CD4-positive, CD25-positive, alpha-beta regulatory T cell (primary cell): ENCODE results near the gene ASIC4. TPM values are rescaled to one million over a fixed set of nuclear protein-coding genes. Genes with fewer than 3 reads are reported as not detected.

Experiments
- ATAC-seq, 2 donors: fragments of 150-1000 bp; cut with Tn5 transposase; one replicate each; pipeline ENCODE4 v1.10.0; 2021; ENCODE audit warnings: low read depth in 2 of 2, moderate number of reproducible peaks in 2 of 2, moderate library complexity in 1 of 2
- DNase-seq, 3 donors: peaks; one replicate each; pipeline versions ENCODE4 v3.0.0 to v3.0.0-alpha.2; 2012 to 2022; ENCODE audit warnings: mixed read lengths in 1 of 3
- H3K27ac ChIP-seq: one replicate; pipeline ENCODE4 v1.7.0; 2013; ENCODE audit warnings: mild to moderate bottlenecking, low read length; ENCODE audit not compliant: insufficient read depth, poor library complexity, severe bottlenecking
- H3K27me3 ChIP-seq: one replicate; pipeline ENCODE4 v1.7.0; 2013; ENCODE audit warnings: low read length; ENCODE audit not compliant: control insufficient read depth, insufficient read depth
- H3K36me3 ChIP-seq: one replicate; pipeline ENCODE4 v1.7.0; 2013; ENCODE audit warnings: mild to moderate bottlenecking, low read length, moderate library complexity; ENCODE audit not compliant: control insufficient read depth, insufficient read depth
- H3K4me1 ChIP-seq: 2 replicates; pipeline ENCODE4 v1.7.0; 2013; ENCODE audit warnings: mild to moderate bottlenecking, low read length; ENCODE audit not compliant: insufficient read depth, control insufficient read depth, poor library complexity, severe bottlenecking
- H3K4me3 ChIP-seq: one replicate; pipeline ENCODE4 v1.7.0; 2013; ENCODE audit warnings: low read depth, mild to moderate bottlenecking, low read length, moderate library complexity
- H3K9me3 ChIP-seq, 2 experiments: 1 replicate in 1 of 2; 2 replicates in 1 of 2; pipeline ENCODE4 v1.7.0; 2013; ENCODE audit warnings: low read length in 2 of 2, mild to moderate bottlenecking in 1 of 2, moderate library complexity in 1 of 2; ENCODE audit not compliant: control insufficient read depth in 2 of 2
- H3K27ac Mint-ChIP-seq, 3 donors: one replicate each; pipeline ENCODE4 v1.8.0; 2020 to 2022; ENCODE audit warnings: mild to moderate bottlenecking in 3 of 3, mixed read lengths in 3 of 3, moderate library complexity in 2 of 3
- H3K27me3 Mint-ChIP-seq: one replicate; pipeline ENCODE4 v1.8.0; 2022; ENCODE audit warnings: mild to moderate bottlenecking, mixed read lengths
- H3K36me3 Mint-ChIP-seq: one replicate; pipeline ENCODE4 v1.8.0; 2020; ENCODE audit warnings: mixed read lengths
- H3K4me1 Mint-ChIP-seq, 4 donors: one replicate each; pipeline ENCODE4 v1.8.0; 2020 to 2022; ENCODE audit warnings: mixed read lengths in 4 of 4, mild to moderate bottlenecking in 1 of 4
- H3K4me3 Mint-ChIP-seq, 4 donors: one replicate each; pipeline ENCODE4 v1.8.0; 2020 to 2022; ENCODE audit warnings: mild to moderate bottlenecking in 4 of 4, mixed read lengths in 4 of 4, moderate library complexity in 3 of 4
- H3K9me3 Mint-ChIP-seq, 7 donors: one replicate each; pipeline ENCODE4 v1.8.0; 2020 to 2022; ENCODE audit warnings: mixed read lengths in 7 of 7, mild to moderate bottlenecking in 3 of 7, moderate library complexity in 2 of 7
- polyA plus RNA-seq, 4 donors: library from polyadenylated mRNA; unstranded; fragments of 300-500 nt; fragmentation: Illumina TruSeq; gene quantifications; one replicate each; pipeline ENCODE4 v1.2.3, GENCODE V29; 2021
- total RNA-seq: library from RNA; stranded (reverse); gene quantifications from one replicate; pipeline ENCODE4 v1.2.3, GENCODE V29; 2022

Gene ASIC4
- total and polyA plus RNA-seq, 5 donors from 2014 or later: 0.12 TPM; not detected in 4

DNA sequence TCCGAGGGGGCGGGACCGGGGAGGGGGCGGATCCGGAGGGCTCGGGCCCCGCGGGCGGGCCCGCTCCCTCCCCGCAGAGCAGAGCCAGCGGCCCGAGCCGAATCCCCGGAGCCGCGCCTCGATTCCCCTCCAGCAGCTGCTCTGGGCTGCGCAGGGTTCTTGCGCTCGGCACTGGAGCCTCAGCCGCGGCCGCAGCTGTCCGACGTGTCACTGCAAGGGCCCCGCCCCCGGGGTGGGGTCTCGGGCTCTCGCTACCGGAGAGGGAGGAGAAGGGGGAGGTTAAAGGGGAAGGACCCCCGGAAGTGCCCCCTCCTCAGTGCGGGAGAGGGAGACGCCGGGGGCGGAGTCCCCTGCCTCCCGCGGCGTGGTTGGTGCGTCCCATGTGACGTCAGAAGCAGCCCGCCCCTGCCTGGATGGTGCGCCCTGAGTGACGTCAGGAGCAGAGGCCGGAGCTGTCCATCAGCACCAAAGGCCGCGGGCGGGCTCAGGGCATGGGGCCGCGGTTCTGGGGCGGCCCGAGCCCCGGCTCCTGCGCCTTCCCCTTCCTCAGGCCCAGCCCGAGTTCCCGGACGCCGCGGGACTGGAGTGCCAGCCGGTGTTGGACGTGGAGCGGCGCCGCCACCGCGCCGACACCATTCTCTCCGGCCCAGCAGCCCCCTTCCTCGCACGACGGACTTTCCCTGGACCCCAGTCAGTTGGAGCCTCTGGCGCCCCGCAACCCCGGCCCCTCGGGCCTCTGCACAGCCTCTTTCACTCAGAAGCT lies 29.5 kb downstream of the ASIC4 start, which contains the start of the genes CHPF and TMEM198:
Gene CHPF (minus strand): TSS at position 214 of the 763 bp plus-strand sequence. CDS start 271 bp downstream, outside the sequence.
Gene TMEM198 (plus strand): TSS at position 433 of the 763 bp plus-strand sequence. CDS start 700 bp downstream, outside the sequence.
- H3K4me3 Mint-ChIP-seq: peak within 1 kb of the TSS; percentile 87 to 94 (median 88)
- H3K27ac ChIP-seq: peak within 1 kb of the TSS; percentile 70

DNA sequence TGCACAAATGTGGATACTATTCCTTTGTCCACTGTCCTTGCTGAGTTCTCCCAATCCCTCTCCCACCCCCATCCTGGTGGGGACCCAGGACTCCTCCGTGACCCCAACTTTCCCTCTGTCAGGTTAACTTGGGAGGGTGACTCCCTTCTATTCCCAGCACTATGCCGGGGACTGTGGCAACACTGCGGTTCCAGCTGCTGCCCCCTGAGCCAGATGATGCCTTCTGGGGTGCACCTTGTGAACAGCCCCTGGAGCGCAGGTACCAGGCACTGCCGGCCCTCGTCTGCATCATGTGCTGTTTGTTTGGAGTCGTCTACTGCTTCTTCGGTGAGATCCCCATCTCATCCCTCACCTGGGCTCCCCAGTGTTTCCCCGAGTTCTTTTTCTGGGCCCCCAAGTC lies 30.3 kb downstream of the ASIC4 start:
- Mint-ChIP-seq H3K27me3 (peaks cover 27% of the 10 kb centered on the region), H3K9me3 (peaks cover 0 to 9% (median 0%) of the 10 kb centered on the region in 7 donors), H3K4me1 (peaks cover 0 to 34% (median 19%) of the 10 kb centered on the region in 4 donors), H3K36me3 (no peaks in the 10 kb centered on the region), H3K27ac (peak overlapping the region; percentile 84 to 93 (median 89)), H3K4me3 (peak overlapping the region; percentile 82 to 94 (median 86))
- H3K9me3 ChIP-seq: no peaks in the 10 kb centered on the region
- no peaks in the 10 kb centered on the region for H3K36me3 ChIP-seq
- H3K27me3 ChIP-seq: no peaks in the 10 kb centered on the region
- DNase-seq (no peak), ATAC-seq (no peak)
- H3K4me3 ChIP-seq: no peak overlapping the region
- no peak overlapping the region for H3K27ac ChIP-seq
- H3K4me1 ChIP-seq: peaks cover 19% of the 10 kb centered on the region

More for the DNA sequence above, 29.5 kb downstream of the ASIC4 start, which contains the start of the genes CHPF and TMEM198:
- Histone ChIP-seq H3K27me3 (no peaks in the 10 kb centered on the region), H3K4me3 (peak within 1 kb of the TSS; percentile 69), H3K9me3 (no peaks in the 10 kb centered on the region), H3K36me3 (no peaks in the 10 kb centered on the region), H3K4me1 (peaks cover 19% of the 10 kb centered on the region)
- Mint-ChIP-seq H3K36me3 (no peaks in the 10 kb centered on the region), H3K27ac (peak within 1 kb of the TSS; percentile 84 to 93 (median 89)), H3K27me3 (peaks cover 21% of the 10 kb centered on the region), H3K9me3 (peaks cover 0 to 7% (median 0%) of the 10 kb centered on the region in 7 donors), H3K4me1 (peaks cover 0 to 34% (median 19%) of the 10 kb centered on the region in 4 donors)
- DNase-seq (peak; percentile 87 to 92 (median 89)), ATAC-seq (peak; percentile 70 to 73)

DNA sequence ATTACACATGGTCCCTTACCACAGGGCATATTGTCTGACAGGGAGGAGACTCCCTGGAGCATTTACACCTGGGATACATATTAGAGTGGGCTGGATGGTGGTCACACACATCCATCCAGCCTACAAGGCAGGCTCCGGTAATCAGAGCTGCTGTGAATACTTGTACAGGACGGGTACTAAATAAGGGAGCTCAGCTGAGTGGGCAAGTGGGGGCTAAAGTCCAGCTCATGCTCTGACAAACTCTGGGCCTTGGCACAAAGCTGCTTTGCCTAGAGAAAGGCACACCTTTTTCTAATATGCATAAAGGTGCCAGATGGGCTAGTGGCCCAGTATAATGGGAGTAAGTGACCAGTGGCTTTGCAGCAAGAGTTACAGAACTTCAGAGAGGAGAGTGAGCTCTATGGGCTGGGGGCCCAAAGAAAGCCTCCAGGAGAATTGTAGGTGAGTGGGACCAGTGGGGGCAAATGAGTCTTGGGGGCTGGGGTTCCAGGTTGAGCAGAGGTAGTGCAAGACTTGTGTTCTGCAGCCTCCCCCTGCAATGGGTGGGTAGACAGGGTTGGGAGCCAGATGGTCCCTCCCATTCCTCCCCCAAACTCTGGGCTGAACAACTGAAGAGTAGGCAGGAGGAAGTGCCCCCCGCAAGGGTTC lies 31.1 kb downstream of the ASIC4 start:
- ATAC-seq (no peak), DNase-seq (no peak)
- Mint-ChIP-seq H3K4me3 (peak overlapping the region; percentile 82 to 94 (median 86)), H3K27me3 (peaks cover 33% of the 10 kb centered on the region), H3K36me3 (no peaks in the 10 kb centered on the region), H3K4me1 (peaks cover 0 to 34% (median 19%) of the 10 kb centered on the region in 4 donors), H3K27ac (peak overlapping the region; percentile 52 to 93 (median 84)), H3K9me3 (peaks cover 0 to 9% (median 0%) of the 10 kb centered on the region in 7 donors)
- Histone ChIP-seq H3K36me3 (no peaks in the 10 kb centered on the region), H3K9me3 (no peaks in the 10 kb centered on the region), H3K4me1 (peaks cover 19% of the 10 kb centered on the region), H3K4me3 (no peak overlapping the region), H3K27ac (no peak overlapping the region), H3K27me3 (no peaks in the 10 kb centered on the region)

DNA sequence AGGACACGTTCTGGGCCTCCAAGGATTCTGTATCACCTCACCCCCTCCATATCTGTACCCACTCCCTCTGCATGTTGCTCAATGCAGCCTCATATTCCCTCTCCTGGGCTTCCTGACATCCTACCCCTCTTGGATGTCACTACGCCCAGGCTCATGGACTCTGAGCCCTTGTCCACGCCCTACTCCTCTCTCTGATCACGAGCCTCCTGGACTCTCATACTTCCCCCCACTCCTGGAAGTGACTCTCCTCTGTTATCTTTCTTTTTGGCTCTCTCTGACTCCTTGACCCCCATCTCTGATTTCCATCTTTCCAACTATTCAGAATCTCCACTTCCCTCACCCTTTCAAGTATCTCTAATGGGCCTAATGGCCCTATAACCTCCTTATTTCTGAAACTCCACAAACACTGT lies 31.7 kb downstream of the ASIC4 start:
- H3K9me3 ChIP-seq: no peaks in the 10 kb centered on the region
- ATAC-seq: no peak
- DNase-seq: no peak
- Mint-ChIP-seq H3K4me3 (peak overlapping the region; percentile 33 to 87 (median 56)), H3K36me3 (no peaks in the 10 kb centered on the region), H3K27me3 (peaks cover 35% of the 10 kb centered on the region), H3K4me1 (peaks cover 0 to 33% (median 18%) of the 10 kb centered on the region in 4 donors), H3K27ac (no peak overlapping the region), H3K9me3 (peaks cover 0 to 9% (median 0%) of the 10 kb centered on the region in 7 donors)
- peaks cover 19% of the 10 kb centered on the region for H3K4me1 ChIP-seq
- peaks cover 2% of the 10 kb centered on the region for H3K27me3 ChIP-seq
- H3K4me3 ChIP-seq: no peak overlapping the region
- no peaks in the 10 kb centered on the region for H3K36me3 ChIP-seq
- no peak overlapping the region for H3K27ac ChIP-seq

DNA sequence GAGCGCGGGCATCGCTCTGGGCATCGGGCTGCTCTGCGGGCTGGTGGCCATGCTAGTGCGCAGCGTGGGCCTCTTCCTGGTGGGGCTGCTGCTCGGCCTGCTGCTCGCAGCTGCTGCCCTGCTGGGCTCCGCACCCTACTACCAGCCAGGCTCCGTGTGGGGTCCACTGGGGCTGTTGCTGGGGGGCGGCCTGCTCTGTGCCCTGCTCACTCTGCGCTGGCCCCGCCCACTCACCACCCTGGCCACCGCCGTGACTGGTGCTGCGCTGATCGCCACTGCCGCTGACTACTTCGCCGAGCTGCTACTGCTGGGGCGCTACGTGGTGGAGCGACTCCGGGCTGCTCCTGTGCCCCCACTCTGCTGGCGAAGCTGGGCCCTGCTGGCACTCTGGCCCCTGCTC lies 33.3 kb downstream of the ASIC4 start:
- no peaks in the 10 kb centered on the region for H3K36me3 Mint-ChIP-seq
- H3K27ac Mint-ChIP-seq: no peak overlapping the region
- DNase-seq: no peak
- Histone ChIP-seq H3K36me3 (no peaks in the 10 kb centered on the region), H3K27me3 (peaks cover 4% of the 10 kb centered on the region), H3K27ac (no peak overlapping the region), H3K9me3 (no peaks in the 10 kb centered on the region), H3K4me3 (no peak overlapping the region), H3K4me1 (peaks cover 23% of the 10 kb centered on the region)
- peaks cover 0 to 23% (median 11%) of the 10 kb centered on the region in 4 donors for H3K4me1 Mint-ChIP-seq
- no peak overlapping the region for H3K4me3 Mint-ChIP-seq
- H3K27me3 Mint-ChIP-seq: peaks cover 45% of the 10 kb centered on the region
- no peak for ATAC-seq
- H3K9me3 Mint-ChIP-seq: peaks cover 0 to 9% (median 0%) of the 10 kb centered on the region in 7 donors

DNA sequence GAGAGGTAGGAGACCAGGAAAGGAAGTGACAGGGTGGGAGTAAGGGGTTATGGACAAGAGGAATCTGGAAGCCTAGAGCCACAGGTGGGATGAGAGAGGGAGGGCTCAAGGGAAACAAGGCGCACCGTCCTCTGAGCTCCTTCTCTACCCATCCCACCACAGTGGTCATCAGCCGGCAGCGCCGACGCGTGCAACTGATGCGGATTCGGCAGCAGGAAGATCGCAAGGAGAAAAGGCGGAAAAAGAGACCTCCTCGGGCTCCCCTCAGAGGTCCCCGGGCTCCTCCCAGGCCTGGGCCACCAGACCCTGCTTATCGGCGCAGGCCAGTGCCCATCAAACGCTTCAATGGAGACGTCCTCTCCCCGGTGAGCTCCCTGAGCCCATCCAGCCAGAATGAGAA lies 34.7 kb downstream of the ASIC4 start:
- Histone ChIP-seq H3K27ac (no peak overlapping the region), H3K9me3 (no peaks in the 10 kb centered on the region), H3K4me1 (peaks cover 21% of the 10 kb centered on the region), H3K36me3 (no peaks in the 10 kb centered on the region), H3K27me3 (peaks cover 13% of the 10 kb centered on the region), H3K4me3 (no peak overlapping the region)
- Mint-ChIP-seq H3K9me3 (peaks cover 0 to 9% (median 0%) of the 10 kb centered on the region in 7 donors), H3K4me3 (peak overlapping the region in 1 of 4 donors; percentile 44), H3K27me3 (peaks cover 52% of the 10 kb centered on the region), H3K4me1 (peaks cover 0 to 31% (median 8%) of the 10 kb centered on the region in 4 donors), H3K27ac (no peak overlapping the region), H3K36me3 (no peaks in the 10 kb centered on the region)
- no peak for ATAC-seq
- DNase-seq: no peak

DNA sequence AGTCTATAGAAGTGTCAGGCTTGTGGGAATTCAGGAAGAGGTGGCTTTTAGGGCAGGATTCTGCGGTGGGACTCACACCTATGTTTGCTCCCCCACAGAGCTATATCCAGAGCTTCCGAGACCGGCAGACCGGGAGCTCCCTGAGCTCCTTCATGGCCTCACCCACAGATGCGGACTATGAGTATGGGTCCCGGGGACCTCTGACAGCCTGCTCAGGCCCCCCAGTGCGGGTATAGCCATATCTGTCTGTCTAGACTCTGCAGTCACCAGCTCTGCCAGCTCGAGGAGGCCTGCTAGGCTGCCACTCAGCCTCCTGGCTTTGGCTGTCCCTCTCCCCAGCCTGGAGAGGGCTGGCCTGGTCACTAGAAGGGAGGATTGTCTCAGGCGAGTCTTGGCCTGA lies 35.3 kb downstream of the ASIC4 start:
- no peak for DNase-seq
- H3K27me3 ChIP-seq: peaks cover 13% of the 10 kb centered on the region
- Mint-ChIP-seq H3K9me3 (peaks cover 0 to 9% (median 0%) of the 10 kb centered on the region in 7 donors), H3K27me3 (peaks cover 47% of the 10 kb centered on the region), H3K4me1 (peaks cover 0 to 25% (median 4%) of the 10 kb centered on the region in 4 donors), H3K36me3 (no peaks in the 10 kb centered on the region), H3K27ac (no peak overlapping the region), H3K4me3 (peak overlapping the region in 2 of 4 donors; percentile 21 to 33)
- ATAC-seq: no peak
- no peaks in the 10 kb centered on the region for H3K36me3 ChIP-seq
- no peaks in the 10 kb centered on the region for H3K9me3 ChIP-seq
- no peak overlapping the region for H3K4me3 ChIP-seq
- peaks cover 18% of the 10 kb centered on the region for H3K4me1 ChIP-seq
- no peak overlapping the region for H3K27ac ChIP-seq
